ENCODE data around the gene CDCA7L.

CDCA7L gene

GRCh38 chr7:21910253-21910652 is 35.4 kb downstream of the CDCA7L start:
- no peaks in the 10 kb centered on the region for H3K9me2 ChIP-seq (replicated peaks; ENCODE audit: low read depth, low read length)
- TF ChIP-seq CTCF (conservative IDR thresholded peaks at IDR 0.05; ENCODE audit: low read length) (no peak), EZH2phosphoT487 (IDR thresholded peaks at IDR 0.05; ENCODE audit: borderline replicate concordance) (no peak)
- no peaks in the 10 kb centered on the region for H3K9me3 ChIP-seq (ENCODE audit: insufficient read depth, low read depth, low read length)
- no peaks in the 10 kb centered on the region for H3K27me3 ChIP-seq (ENCODE audit: insufficient read depth, low read length, poor library complexity, severe bottlenecking)
- H4K20me1 ChIP-seq (ENCODE audit: insufficient read depth, low read length, poor library complexity, severe bottlenecking): no peaks in the 10 kb centered on the region
- H3K4me2 ChIP-seq (ENCODE audit: low read depth, low read length, poor library complexity, severe bottlenecking): no peak overlapping the region
- no peaks in the 10 kb centered on the region for H3K4me1 ChIP-seq (ENCODE audit: insufficient read depth, low read length, poor library complexity, severe bottlenecking)
- no peak overlapping the region for H3K4me3 ChIP-seq (ENCODE audit: low read length, poor library complexity, severe bottlenecking)
- no peaks in the 10 kb centered on the region for H3F3A ChIP-seq (ENCODE audit: low read depth)
- no peak overlapping the region for H3K9ac ChIP-seq (ENCODE audit: low read depth, low read length, poor library complexity, severe bottlenecking)
- no peak overlapping the region for H2AFZ ChIP-seq (ENCODE audit: low read length)
- H3K36me3 ChIP-seq (ENCODE audit: insufficient read depth, low read length): peaks cover 90% of the 10 kb centered on the region; the same call in 1 of the 2 replicates
- H3K79me2 ChIP-seq (ENCODE audit: insufficient read depth, low read length): no peaks in the 10 kb centered on the region

DNA sequence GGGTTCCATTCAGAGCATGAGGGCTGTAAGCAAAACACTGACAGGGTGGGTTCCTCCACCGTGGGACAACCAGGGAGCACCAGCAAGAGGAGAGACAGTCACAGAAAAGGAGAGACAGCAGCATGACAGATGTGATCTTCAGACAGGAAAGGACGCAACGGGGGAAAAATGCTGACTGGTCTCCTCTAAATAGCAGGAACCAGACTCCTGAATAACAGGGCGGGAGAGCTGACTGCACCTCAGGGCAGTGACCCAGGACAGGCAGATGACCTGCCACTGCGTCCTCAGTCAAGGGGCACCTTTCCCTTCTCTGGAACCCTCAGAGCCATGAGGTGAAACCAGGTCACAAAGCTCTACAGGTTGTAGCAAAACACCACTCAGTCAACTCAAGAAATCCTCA is 37.0 kb downstream of the CDCA7L start:
- Histone ChIP-seq H3K9me2 (replicated peaks; ENCODE audit: low read depth, low read length) (no peaks in the 10 kb centered on the region), H3K4me3 (ENCODE audit: low read length, poor library complexity, severe bottlenecking) (no peak overlapping the region), H2AFZ (ENCODE audit: low read length) (no peak overlapping the region), H3F3A (ENCODE audit: low read depth) (no peaks in the 10 kb centered on the region), H3K9ac (ENCODE audit: low read depth, low read length, poor library complexity, severe bottlenecking) (no peak overlapping the region), H3K79me2 (ENCODE audit: insufficient read depth, low read length) (no peaks in the 10 kb centered on the region), H3K9me3 (ENCODE audit: insufficient read depth, low read depth, low read length) (no peaks in the 10 kb centered on the region), H3K4me2 (ENCODE audit: low read depth, low read length, poor library complexity, severe bottlenecking) (no peak overlapping the region), H3K36me3 (ENCODE audit: insufficient read depth, low read length) (peaks cover 88% of the 10 kb centered on the region; the same call in 1 of the 2 replicates), H3K4me1 (ENCODE audit: insufficient read depth, low read length, poor library complexity, severe bottlenecking) (no peaks in the 10 kb centered on the region), H3K27me3 (ENCODE audit: insufficient read depth, low read length, poor library complexity, severe bottlenecking) (no peaks in the 10 kb centered on the region), H4K20me1 (ENCODE audit: insufficient read depth, low read length, poor library complexity, severe bottlenecking) (no peaks in the 10 kb centered on the region)
- TF ChIP-seq EZH2phosphoT487 (IDR thresholded peaks at IDR 0.05; ENCODE audit: borderline replicate concordance) (no peak), CTCF (conservative IDR thresholded peaks at IDR 0.05; ENCODE audit: low read length) (no peak)

DNA sequence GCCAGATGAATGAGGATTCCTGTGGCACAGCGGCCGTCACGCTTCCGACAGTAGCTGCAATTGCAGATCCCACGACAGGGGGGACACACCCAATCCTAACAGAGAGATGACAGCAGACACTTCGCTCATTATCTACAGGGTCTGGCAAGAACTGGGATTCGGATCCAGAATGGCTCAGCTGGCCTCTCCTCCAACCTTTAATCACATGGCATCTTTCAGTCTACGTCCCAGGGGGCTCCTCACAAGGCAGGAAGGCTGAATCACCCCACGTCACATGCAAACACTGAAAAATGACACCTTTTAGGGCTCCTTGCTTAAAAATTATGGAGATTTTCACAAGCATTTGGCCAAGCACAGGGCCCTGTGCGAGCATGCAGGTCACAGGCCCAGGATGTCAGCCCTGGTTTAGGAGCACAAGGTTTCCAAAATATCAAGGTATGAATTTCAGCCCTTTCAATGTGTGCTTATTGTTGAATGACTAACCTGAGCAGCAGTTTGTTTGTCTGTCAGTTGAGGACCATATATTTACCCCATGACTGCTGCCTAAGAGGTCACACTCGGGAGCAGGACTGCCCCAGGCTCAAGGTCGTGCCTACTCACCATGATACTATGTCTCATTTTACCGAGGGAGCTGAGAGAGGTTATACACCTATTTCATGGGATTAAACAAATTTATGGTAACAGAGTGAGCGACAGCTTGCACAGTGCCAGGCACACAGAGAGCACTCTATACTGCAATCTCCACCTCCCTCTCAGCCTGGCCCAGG is 42.5 kb downstream of the CDCA7L start:
- TF ChIP-seq EZH2phosphoT487 (IDR thresholded peaks at IDR 0.05; ENCODE audit: borderline replicate concordance): no peak
- Histone ChIP-seq H3K4me1 (ENCODE audit: insufficient read depth, low read length, poor library complexity, severe bottlenecking) (peaks cover 13% of the 10 kb centered on the region), H3K4me2 (ENCODE audit: low read depth, low read length, poor library complexity, severe bottlenecking) (no peak overlapping the region), H3F3A (ENCODE audit: low read depth) (no peaks in the 10 kb centered on the region), H3K79me2 (ENCODE audit: insufficient read depth, low read length) (no peaks in the 10 kb centered on the region), H3K4me3 (ENCODE audit: low read length, poor library complexity, severe bottlenecking) (no peak overlapping the region), H3K9me3 (ENCODE audit: insufficient read depth, low read depth, low read length) (no peaks in the 10 kb centered on the region), H4K20me1 (ENCODE audit: insufficient read depth, low read length, poor library complexity, severe bottlenecking) (no peaks in the 10 kb centered on the region), H2AFZ (ENCODE audit: low read length) (no peak overlapping the region), H3K9me2 (replicated peaks; ENCODE audit: low read depth, low read length) (no peaks in the 10 kb centered on the region), H3K9ac (ENCODE audit: low read depth, low read length, poor library complexity, severe bottlenecking) (no peak overlapping the region), H3K36me3 (ENCODE audit: insufficient read depth, low read length) (peaks cover 63% of the 10 kb centered on the region; the same call in 1 of the 2 replicates), H3K27me3 (ENCODE audit: insufficient read depth, low read length, poor library complexity, severe bottlenecking) (no peaks in the 10 kb centered on the region)

- no peaks in the 10 kb centered on the region for H3K27me3 ChIP-seq (ENCODE audit: insufficient read depth, low read length, poor library complexity, severe bottlenecking)
- TF ChIP-seq EZH2phosphoT487 (IDR thresholded peaks at IDR 0.05; ENCODE audit: borderline replicate concordance): no peak
- no peak for TF ChIP-seq CTCF (conservative IDR thresholded peaks at IDR 0.05; ENCODE audit: low read length)
- H3K4me3 ChIP-seq (ENCODE audit: low read length, poor library complexity, severe bottlenecking): no peak overlapping the region
- no peaks in the 10 kb centered on the region for H3K9me3 ChIP-seq (ENCODE audit: insufficient read depth, low read depth, low read length)
- peaks cover 22% of the 10 kb centered on the region for H3K4me1 ChIP-seq (ENCODE audit: insufficient read depth, low read length, poor library complexity, severe bottlenecking)
- H4K20me1 ChIP-seq (ENCODE audit: insufficient read depth, low read length, poor library complexity, severe bottlenecking): no peaks in the 10 kb centered on the region
- no peak overlapping the region for H3K9ac ChIP-seq (ENCODE audit: low read depth, low read length, poor library complexity, severe bottlenecking)
- no peaks in the 10 kb centered on the region for H3K79me2 ChIP-seq (ENCODE audit: insufficient read depth, low read length)
- peaks cover 54% of the 10 kb centered on the region; the same call in 1 of the 2 replicates for H3K36me3 ChIP-seq (ENCODE audit: insufficient read depth, low read length)
- H3K4me2 ChIP-seq (ENCODE audit: low read depth, low read length, poor library complexity, severe bottlenecking): no peak overlapping the region
- H2AFZ ChIP-seq (ENCODE audit: low read length): no peak overlapping the region
- no peaks in the 10 kb centered on the region for H3K9me2 ChIP-seq (replicated peaks; ENCODE audit: low read depth, low read length)
- H3F3A ChIP-seq (ENCODE audit: low read depth): no peaks in the 10 kb centered on the region
Observed at GRCh38 chr7:21902240-21902639, 43.5 kb downstream of the CDCA7L start.

All from Loucy (cell line).